HG02870 (cell line): ENCODE data around the gene SMIM30.
A peak's percentile ranks its signal among the peaks of the same experiment; 100 is the strongest.

ENCODE experiments used
- ATAC-seq: cut with Tn5 transposase; IDR thresholded peaks from one replicate; pipeline ENCODE4 v1.9.1; 2021; ENCODE audit warnings: mild to moderate bottlenecking, moderate library complexity; ENCODE audit not compliant: unreplicated experiment

Gene SMIM30

DNA sequence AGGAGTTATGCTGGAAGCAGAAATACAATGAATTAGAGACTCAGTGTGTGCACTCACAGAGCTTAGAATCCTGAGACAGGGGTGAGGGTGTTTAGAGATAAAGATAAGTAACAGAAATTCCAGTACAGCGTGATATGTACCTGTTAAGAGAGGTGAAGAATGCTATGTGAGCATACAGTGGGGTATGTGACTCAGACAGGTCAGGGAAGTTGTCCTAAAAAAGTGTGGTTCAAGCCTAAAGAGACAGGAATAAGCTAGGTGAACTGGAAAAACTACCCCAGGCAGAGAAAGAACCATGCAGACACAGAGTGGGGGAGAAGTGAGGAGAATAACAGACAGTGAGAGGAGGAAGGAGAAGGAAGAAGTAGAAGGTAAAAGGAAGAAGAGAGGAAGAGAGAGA, 8.6 kb downstream of the SMIM30 start:
- no peak for ATAC-seq

DNA sequence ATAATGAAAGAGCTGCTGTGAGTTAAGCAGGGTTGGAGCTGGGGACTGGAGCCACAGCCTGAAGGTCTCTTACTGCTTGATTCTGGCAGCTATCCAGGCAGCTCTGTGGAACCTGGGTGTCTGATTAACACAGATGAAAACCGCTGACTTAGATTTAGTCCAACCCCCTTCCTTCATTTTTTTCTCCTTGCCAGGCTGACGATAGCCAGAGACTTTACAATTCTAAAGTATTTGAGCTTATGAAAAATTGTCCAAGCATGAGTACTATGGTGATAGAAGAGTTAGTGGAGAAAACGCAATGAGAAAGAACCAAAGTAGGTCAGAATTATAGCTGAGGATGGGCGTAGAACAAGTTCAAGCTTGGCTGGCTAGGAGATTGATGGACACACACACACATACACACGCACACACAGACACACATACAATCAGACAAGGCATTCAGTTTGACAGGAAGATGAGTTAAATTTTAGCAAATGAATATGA, 18.2 kb downstream of the SMIM30 start:
- ATAC-seq: no peak

DNA sequence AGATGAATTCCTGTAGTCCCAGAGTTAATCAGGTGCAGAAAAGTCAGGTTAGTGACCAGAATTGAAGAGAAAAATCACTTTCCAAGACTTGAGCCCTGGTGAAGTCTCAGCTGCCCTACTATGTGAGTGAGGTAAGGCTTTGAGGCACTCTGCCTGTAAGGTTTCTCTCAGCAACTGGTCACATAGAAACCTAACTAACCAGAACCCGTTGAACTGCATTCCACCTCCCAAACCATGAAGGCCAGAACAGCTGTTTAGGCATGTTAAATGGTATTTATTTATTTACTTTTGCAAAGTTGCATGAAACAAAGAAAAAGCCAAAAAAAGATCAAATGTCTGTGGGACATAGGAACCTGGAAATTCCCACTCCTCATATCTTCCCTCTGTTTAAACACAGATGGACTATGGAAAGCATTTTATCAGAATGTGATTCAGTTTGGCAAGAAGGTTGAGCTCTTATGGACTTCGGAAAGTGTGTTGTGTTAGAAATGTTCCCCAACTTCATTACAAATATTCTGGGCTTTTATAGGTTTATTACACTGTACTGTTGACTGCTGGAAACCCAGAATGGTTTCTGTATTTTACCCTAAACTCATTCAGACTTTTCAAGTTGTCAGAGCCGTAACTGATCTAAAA, 19.0 kb downstream of the SMIM30 start:
- ATAC-seq: no peak

DNA sequence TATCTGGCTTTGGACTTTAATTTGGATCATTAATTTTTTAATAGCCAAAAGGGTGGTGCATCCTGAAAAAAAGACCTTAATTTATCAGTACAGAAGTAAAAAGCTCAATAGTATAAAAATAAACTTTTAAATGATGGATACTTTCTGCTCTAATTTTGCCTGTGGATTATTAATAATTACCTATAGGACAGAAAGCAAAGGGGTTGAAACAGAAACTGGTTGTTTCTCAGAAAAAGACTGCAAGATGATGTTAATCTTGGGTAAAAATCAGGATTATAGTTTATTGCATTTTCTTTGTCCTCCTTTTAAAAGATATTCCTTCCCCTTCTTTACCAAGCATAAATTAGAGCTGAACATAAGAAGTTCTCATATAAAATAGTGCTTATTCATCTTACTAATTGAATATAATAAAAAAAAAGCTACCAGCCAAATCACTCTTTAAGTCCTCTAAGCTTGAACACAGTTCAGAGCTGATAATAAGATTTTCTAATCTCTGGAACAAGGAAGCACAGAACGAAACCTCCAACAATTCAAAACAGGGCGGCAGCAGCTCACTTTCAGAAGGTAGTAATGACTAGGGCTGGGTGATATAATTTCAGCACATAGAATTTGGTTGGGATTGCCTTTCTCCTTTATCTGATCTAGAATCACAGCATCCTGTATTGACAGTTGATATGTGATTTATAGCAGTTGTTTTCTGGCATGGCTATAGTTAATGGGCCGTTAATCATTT, 23.7 kb downstream of the SMIM30 start:
- ATAC-seq: no peak

DNA sequence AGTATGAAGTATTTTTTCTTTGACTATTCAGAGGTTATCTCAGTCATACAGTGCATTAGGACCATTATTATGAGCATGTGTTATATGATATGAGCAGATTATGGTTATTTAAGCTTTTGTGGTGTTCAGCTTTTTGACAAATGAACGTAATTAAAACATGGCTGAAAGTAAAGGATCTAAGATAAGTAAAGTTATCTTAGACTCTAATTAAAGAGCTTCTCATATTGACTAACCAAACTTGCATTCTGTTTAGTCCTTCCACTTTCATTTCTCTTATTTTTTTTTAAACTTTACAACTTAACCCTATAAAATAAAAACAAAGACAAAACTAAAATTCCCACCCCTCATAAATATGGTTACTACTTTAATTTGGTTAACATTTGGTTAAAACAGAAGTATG, 24.8 kb downstream of the SMIM30 start:
- peak; percentile 52 for ATAC-seq

DNA sequence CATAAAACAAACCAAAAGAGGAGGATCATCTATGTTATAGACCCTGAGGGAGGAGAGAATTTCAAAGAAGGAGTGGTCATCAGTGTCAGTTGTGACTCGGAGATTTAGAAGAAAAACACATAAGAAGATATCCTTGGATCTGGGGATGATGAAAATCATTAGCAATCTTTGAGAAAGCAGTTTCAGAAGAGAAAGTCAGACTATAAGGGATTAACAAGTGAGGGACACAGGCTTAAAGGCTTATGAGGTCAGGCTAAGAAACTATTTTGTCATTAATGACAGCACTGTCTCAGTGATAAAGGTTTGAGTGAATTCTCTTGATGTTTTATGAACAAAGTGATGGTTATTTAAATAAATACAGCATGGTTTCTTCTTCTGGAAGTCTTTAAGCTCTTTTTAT, 25.6 kb downstream of the SMIM30 start:
- no peak for ATAC-seq

DNA sequence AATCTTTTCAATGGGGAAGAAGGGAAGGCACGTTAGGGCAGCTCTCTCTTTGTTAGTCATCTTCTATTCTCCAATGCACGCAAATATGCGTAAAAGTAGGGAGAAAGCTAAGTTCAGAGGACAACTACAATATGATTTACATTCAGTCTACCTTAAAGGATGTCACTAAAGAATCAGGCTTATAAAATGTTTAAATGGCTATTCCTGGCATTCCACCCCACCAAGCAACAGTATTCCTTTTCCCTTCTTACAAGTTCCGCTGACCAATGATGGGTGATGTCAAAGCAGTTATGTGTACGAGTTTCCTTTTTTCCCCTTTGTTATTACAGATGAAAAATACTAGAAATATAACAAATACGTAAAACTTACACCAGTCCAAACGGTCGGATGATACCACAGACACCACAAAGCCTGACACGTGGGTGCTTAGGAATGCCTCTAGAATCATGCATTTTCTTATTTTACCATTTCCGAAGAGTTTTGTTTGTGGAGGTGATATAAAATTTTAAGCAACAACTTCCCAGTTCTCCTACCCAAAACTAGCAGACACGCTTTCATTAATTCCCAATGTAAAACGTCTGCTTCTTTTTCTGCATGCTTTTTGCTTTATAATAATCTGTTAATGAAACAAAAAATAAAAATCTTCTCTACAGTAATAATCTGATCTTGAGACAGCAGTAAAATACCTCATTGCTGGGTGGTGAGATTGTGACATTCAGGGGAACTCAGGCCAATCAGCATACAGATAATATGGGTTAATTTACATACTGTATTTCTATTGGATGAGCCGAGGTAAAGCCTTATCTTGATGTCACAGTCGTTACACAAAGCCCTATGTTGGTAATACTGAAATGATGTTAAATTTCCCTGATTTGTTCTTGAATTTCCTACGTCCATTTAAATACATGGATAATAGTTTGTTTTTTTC, 31.0 kb downstream of the SMIM30 start:
- no peak for ATAC-seq

DNA sequence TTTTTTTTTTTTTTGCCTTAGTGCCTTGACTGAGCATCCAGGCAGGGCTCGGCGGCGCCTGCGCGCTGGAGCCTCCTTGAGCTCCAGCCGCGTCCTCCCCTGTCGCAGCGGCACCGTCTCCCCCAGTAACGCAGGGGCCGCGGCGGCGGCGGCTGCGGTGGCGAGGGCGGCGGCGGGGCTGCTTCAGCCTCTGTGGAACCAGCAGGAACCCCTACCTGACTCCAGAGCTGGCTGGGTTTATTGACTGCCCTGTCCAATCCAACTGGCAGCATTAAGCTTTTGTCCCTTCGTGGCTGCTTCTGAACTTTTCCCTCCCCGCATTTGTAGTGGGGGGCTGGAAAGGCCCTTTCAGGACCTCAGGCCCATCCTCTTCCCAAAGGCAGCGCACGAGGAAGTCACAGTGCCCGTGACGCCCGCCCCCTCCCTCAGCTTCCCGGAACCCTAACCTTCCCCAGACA, 31.9 kb downstream of the SMIM30 start, which contains the start of gene GPR85:
GPR85 (minus strand) TSS at position 397 of the 458 bp plus-strand sequence. CDS start 2,106 bp downstream, outside the sequence.
- peak; percentile 73 for ATAC-seq

DNA sequence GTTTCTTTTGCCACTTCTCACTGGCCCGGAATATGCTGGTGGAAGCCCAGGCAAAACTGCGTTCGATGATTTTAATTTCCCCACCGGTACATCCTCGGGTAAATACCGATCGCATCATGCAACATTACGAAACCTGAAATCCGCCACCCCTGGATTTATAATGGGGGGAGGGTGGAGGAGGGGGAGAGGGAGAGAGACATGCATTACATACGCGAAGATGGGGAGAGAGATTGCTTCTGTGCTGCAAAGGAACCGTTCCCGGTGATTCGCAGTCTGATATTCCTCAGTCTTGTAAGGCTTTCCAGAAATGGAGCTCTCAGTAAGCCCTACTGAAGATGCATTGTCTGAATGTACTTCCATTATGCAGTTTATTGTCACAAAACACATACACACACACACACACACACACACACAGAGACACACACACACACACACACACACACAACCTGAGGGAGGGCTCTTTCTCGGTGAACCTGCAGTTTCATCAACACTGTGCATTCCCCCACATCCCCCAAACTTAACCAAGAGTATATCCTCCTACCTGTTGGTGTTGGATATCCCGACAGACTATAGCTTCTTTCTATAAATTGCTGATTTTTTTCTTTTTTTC, 32.5 kb downstream of the SMIM30 start:
- peak; percentile 9 for ATAC-seq

DNA sequence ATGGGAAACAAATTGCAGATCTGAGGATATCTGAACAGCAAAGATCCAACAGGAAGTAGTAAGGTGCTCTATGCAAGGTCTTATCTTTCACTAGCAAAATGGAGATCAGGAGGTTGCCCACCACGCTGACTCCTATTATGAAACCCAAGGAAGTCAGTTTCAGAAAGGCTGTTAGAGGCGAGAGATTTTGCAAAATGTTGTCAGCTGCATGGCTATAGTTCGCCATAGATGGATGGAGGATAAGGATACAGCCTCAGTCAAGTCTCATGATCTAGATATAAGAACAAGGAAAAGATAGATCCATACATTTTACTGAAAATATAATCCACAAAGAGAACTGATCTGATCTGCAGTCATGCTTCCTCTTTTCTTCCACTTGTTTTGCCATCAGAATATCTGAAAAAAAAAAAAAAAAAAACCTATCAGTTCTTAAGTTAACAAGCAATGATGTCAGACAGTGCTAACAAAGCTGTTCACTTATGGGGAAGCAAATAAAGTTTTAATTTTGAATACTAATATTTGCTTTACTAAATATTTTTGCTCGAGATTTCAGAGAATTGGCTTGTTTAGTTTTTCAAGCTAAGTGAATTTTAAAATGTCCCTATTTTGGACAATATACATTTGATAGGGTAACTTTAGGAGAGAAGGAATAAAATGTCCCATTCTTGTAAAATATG, 33.7 kb downstream of the SMIM30 start:
- no peak for ATAC-seq

DNA sequence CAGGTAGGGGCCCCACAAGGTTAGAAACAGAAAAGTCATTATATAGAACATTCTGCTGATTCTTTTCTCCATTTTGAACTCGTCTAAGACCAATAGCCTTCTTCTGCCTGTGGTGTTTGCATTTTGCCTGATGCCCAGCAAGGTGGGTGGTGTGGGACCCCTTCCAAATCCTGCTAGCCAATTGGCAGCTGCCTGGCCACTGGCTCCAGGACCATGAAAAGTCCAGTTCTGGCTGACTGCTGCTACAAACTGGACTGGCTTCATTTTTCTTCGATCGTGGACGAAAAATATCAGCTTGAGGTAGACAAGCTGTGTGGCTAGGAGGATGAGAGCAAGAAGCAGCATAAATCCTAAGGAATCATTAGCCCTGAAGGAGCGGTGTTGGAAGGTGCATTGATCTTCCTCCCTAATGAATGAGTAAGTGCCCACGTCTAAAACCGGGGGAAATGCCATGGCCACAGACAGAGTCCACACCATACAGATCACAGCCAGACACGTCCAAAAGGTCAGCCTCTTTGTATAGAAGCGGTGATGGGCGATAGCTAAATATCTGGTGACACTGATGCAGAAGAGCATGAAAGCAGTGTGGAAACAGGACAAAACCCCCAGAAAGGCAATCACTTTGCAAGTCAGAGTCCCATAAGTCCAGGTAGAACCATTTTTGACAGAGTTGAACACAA, 34.4 kb downstream of the SMIM30 start:
- no peak for ATAC-seq

DNA sequence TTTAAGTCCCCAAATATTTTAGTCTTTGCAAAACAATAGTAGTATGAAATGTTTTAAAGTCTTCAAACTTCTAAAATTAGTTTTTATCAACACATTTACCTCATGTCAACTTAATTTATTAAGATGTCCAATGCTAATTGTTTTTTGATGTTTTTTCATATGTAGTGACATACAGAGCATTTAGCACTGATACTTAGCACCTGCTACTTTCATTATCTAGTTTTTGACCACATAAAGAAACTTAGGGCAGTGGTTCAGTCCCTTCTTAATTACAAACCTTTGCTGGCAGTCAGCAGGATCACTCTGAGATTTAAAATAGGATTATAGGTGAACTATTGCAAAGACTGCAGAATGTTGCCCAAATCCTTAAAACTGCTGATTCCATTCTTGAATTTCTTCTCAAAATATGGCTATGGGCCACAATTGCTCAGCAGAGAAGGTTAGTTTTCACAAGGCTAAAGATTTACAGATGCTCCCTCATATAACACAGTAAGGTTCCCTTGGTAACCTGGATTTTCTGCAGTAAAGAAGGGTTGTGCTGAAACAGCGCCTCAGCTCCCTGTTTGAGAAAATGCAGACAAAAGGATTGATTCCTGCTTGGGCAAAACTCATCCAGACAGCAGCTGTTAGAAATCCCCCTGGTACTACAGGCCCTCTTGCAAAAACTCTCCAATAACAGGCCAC, 35.1 kb downstream of the SMIM30 start:
- no peak for ATAC-seq

DNA sequence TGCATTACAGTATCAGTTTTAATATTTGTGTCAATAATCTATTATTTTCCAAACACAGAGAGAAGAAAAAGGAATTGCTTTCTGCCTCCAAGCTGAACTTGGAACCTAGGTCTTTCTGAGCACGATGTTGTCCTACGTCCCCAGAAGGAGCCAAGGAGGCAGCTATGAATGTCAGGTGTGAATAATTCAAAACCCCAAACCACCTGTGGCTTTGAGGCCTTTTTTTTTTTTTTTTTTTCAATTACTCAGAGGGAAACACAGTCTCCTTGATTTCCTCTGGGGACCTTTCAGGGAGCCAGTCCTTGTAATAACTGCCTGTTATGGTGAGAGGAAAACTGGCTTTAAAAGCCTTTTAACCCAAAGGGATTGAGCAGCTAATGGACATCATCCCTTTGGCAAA, 40.0 kb downstream of the SMIM30 start:
- no peak for ATAC-seq

DNA sequence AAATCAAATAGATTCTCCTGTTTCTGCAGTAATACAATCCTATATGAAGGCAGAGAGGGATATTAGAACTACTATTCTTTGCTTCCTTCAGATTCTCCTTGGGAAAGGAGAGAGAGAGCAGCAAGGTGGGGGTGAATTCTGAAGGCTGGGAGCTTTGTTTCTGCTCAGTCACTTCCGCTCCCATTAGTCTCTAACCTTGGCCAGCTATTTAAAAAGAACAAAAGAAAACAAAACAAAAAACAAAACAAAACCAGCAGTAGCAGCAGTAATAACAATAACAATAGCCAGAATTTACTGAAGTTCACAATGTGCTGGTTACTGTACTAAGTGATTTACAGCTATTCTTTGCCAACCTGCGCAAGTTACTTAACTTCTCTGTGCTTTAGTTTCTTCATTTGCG, 41.7 kb downstream of the SMIM30 start:
- no peak for ATAC-seq

DNA sequence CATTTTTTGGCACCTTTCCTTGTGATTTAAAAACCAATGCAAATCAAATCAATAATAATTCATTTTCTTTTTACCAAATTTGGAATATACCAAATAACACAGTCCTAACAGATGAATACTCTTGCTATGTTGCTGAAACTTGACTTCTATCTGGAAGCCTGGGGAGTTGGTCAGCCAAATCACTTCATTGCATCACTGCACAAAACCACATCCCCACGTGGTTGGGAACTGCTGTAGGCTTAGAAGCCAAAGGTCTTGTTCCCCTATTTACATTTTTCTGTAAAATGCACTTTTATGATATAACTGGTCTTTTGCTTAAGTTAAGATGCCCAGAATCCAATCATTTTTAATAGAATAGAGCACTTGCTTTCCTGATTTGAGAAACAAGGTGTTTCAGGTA, 46.9 kb downstream of the SMIM30 start:
- peak; percentile 44 for ATAC-seq
